IMR-90 (cell line): Measurements from ENCODE around the gene SLC46A1. TPM values are rescaled to one million over a fixed set of nuclear protein-coding genes. Genes with fewer than 3 reads are reported as not detected.

ENCODE experiments used
- ATAC-seq: fragments of 200-7000 bp; cut with Tn5 transposase; 2 replicates; pipeline ENCODE4 v1.9.1; 2020; ENCODE audit warnings: low read depth, mild to moderate bottlenecking, moderate library complexity
- BruUV-seq: library from RNA; stranded (reverse); fragments of 400-500 nt; replicated peaks from 2 replicates; lab custom pipeline; 2021; lab: Mats Ljungman, UMichigan
- CTCF ChIA-PET: fragments of 300-600 bp; formaldehyde crosslinking; extraction: SDS; loops from one replicate; lab custom pipeline; 2021; ENCODE audit warnings: antibody characterized with exemption; lab: Yijun Ruan, JAX
- POLR2A ChIA-PET: fragments of 300-600 bp; sonication (Branson Sonifier 250); formaldehyde crosslinking; loops from one replicate; lab custom pipeline; 2022; ENCODE audit warnings: antibody characterized with exemption; ENCODE audit not compliant: unreplicated experiment; lab: Charles Lee
- DNase-seq: peaks from one replicate; pipeline ENCODE4 v3.0.0; 2013
- H2AFZ ChIP-seq: replicated peaks from 2 replicates; pipeline ENCODE3; 2013; ENCODE audit warnings: low read length, mild to moderate bottlenecking; ENCODE audit not compliant: poor library complexity
- H2AK5ac ChIP-seq: 2 replicates; pipeline ENCODE4 v1.6.1; 2013; ENCODE audit warnings: low read depth, low read length, inconsistent platforms
- H2AK9ac ChIP-seq: replicated peaks from 2 replicates; pipeline ENCODE3; 2013; ENCODE audit warnings: mild to moderate bottlenecking, low read depth, low read length, moderate library complexity; ENCODE audit not compliant: poor library complexity
- H2BK120ac ChIP-seq: 2 replicates; pipeline ENCODE4 v1.6.1; 2013; ENCODE audit warnings: low read depth, low read length, inconsistent platforms
- H2BK15ac ChIP-seq: 3 replicates; pipeline ENCODE4 v1.6.1; 2013; ENCODE audit warnings: low read depth, low read length, inconsistent platforms
- H2BK20ac ChIP-seq: 2 replicates; pipeline ENCODE4 v1.6.1; 2013; ENCODE audit warnings: low read depth, mild to moderate bottlenecking, inconsistent platforms, low read length, moderate library complexity
- H2BK5ac ChIP-seq: 2 replicates; pipeline ENCODE4 v1.6.1; 2013; ENCODE audit warnings: mild to moderate bottlenecking, low read depth, low read length, inconsistent platforms; ENCODE audit not compliant: poor library complexity, severe bottlenecking
- H3K14ac ChIP-seq: replicated peaks from 2 replicates; pipeline ENCODE4 v1.6.1; 2013; ENCODE audit warnings: low read depth, low read length, inconsistent platforms
- H3K18ac ChIP-seq: 2 replicates; pipeline ENCODE4 v1.6.1; 2013; ENCODE audit warnings: low read depth, low read length, control low read depth
- H3K23ac ChIP-seq: 2 replicates; pipeline ENCODE4 v1.6.1; 2013; ENCODE audit warnings: low read depth, low read length, inconsistent platforms
- H3K27ac ChIP-seq: 2 replicates; pipeline ENCODE4 v1.5.1; 2013; ENCODE audit warnings: mild to moderate bottlenecking, control low read depth, low read length; ENCODE audit not compliant: insufficient read depth
- H3K27me3 ChIP-seq: 2 replicates; pipeline ENCODE4 v1.6.1; 2013; ENCODE audit warnings: low read length; ENCODE audit not compliant: control insufficient read depth, insufficient read depth
- H3K36me3 ChIP-seq: 2 replicates; pipeline ENCODE4 v1.6.1; 2013; ENCODE audit warnings: low read length, mixed read lengths; ENCODE audit not compliant: control insufficient read depth, insufficient read depth
- H3K4ac ChIP-seq: 2 replicates; pipeline ENCODE4 v1.6.1; 2013; ENCODE audit warnings: low read depth, low read length, inconsistent platforms
- H3K4me1 ChIP-seq: 2 replicates; pipeline ENCODE4 v1.6.1; 2013; ENCODE audit warnings: low read length, mixed read lengths; ENCODE audit not compliant: control insufficient read depth, insufficient read depth
- H3K4me2 ChIP-seq: 2 replicates; pipeline ENCODE4 v1.6.1; 2013; ENCODE audit warnings: low read depth, mild to moderate bottlenecking, control low read depth, low read length, moderate library complexity
- H3K4me3 ChIP-seq: 2 replicates; pipeline ENCODE4 v1.5.1; 2013; ENCODE audit warnings: low read depth, mild to moderate bottlenecking, control low read depth, low read length, moderate library complexity; ENCODE audit not compliant: insufficient read depth
- H3K56ac ChIP-seq: 2 replicates; pipeline ENCODE4 v1.6.1; 2013; ENCODE audit warnings: low read length, inconsistent platforms; ENCODE audit not compliant: insufficient read depth; ENCODE audit errors: extremely low read depth
- H3K79me1 ChIP-seq, 2 experiments: 2 replicates each; pipeline ENCODE4 v1.6.1; 2013; ENCODE audit warnings: low read length in 2 of 2, inconsistent platforms in 1 of 2, low read depth in 1 of 2
- H3K9ac ChIP-seq: 2 replicates; pipeline ENCODE4 v1.6.1; 2013; ENCODE audit warnings: low read depth, low read length, control low read depth
- H3K9me1 ChIP-seq: 2 replicates; pipeline ENCODE4 v1.6.1; 2013; ENCODE audit warnings: low read length, inconsistent platforms; ENCODE audit not compliant: insufficient read depth
- H3K9me3 ChIP-seq: 2 replicates; pipeline ENCODE4 v1.6.1; 2013; ENCODE audit warnings: low read length; ENCODE audit not compliant: control insufficient read depth, insufficient read depth
- H4K20me1 ChIP-seq: 2 replicates; pipeline ENCODE4 v1.6.1; 2013; ENCODE audit warnings: low read length, inconsistent platforms; ENCODE audit not compliant: insufficient read depth
- H4K5ac ChIP-seq: 2 replicates; pipeline ENCODE4 v1.6.1; 2013; ENCODE audit warnings: mild to moderate bottlenecking, low read depth, low read length, control low read depth
- H4K8ac ChIP-seq, 2 experiments: 2 replicates each; pipeline ENCODE4 v1.6.1; 2013; ENCODE audit warnings: low read depth in 2 of 2, low read length in 2 of 2, control low read depth in 1 of 2, inconsistent platforms in 1 of 2
- H4K91ac ChIP-seq: 2 replicates; pipeline ENCODE4 v1.6.1; 2013; ENCODE audit warnings: low read depth, low read length, inconsistent platforms; ENCODE audit not compliant: insufficient read depth
- BHLHE40 ChIP-seq: fragments of 150-350 bp; IDR thresholded peaks from 2 replicates; pipeline ENCODE4 v1.6.1; 2016; ENCODE audit warnings: mild to moderate bottlenecking, low read depth, low read length
- CHD1 ChIP-seq: IDR thresholded peaks from 2 replicates; pipeline ENCODE4 v1.6.1; 2012; ENCODE audit warnings: low read depth, low read length, improper control_type of control experiment
- FOS ChIP-seq: fragments of 150-350 bp; IDR thresholded peaks from 2 replicates; pipeline ENCODE4 v1.6.1; 2016; ENCODE audit warnings: low read depth, low read length
- MAFK ChIP-seq: IDR thresholded peaks from 2 replicates; pipeline ENCODE4 v1.6.1; 2012; ENCODE audit warnings: low read depth, low read length, improper control_type of control experiment
- NFE2L2 ChIP-seq: fragments of 150-350 bp; IDR thresholded peaks from 2 replicates; pipeline ENCODE4 v1.6.1; 2016; ENCODE audit warnings: low read depth, mild to moderate bottlenecking, low read length
- POLR2A ChIP-seq: IDR thresholded peaks from 2 replicates; pipeline ENCODE4 v1.6.1; 2012; ENCODE audit warnings: mild to moderate bottlenecking, low read depth, low read length
- RAD21 ChIP-seq: IDR thresholded peaks from 2 replicates; pipeline ENCODE4 v1.6.1; 2012; ENCODE audit warnings: low read length, improper control_type of control experiment
- RFX5 ChIP-seq: IDR thresholded peaks from 2 replicates; pipeline ENCODE4 v1.8.0; 2012; ENCODE audit warnings: low read depth, mild to moderate bottlenecking, low read length, moderate library complexity
- SMC3 ChIP-seq: fragments of 150-350 bp; IDR thresholded peaks from 2 replicates; pipeline ENCODE4 v1.6.1; 2016; ENCODE audit warnings: low read depth, mild to moderate bottlenecking, antibody characterized with exemption, low read length, moderate library complexity
- WGBS, 2 experiments: methylation state at CpG; one replicate each; pipeline versions ENCODE4 v1.1.5 to v1.1.7; 2013; ENCODE audit warnings: missing lambda C conversion rate in 2 of 2; ENCODE audit not compliant: insufficient read length in 1 of 2; ENCODE audit errors: extremely low coverage in 2 of 2; 5-methylcytosine and 5-hydroxymethylcytosine counted together
- dilution Hi-C: fragments of 300-500 bp; cut with HindIII; formaldehyde crosslinking; loops from one replicate; pipeline ENCODE4 v1.14.3; 2018; ENCODE audit warnings: low sequenced_read_pairs; ENCODE audit not compliant: unreplicated experiment
- in situ Hi-C: fragments of 300-500 bp; cut with MboI; formaldehyde crosslinking; loops from 3 replicates; pipeline ENCODE4 v1.14.3; 2019; ENCODE audit warnings: low sequenced_read_pairs, inconsistent platforms, mixed read lengths
- intact Hi-C: fragments of 100-400 bp; cut with micrococcal nuclease; formaldehyde crosslinking; loops from 2 replicates; pipeline ENCODE4 v1.10.0; 2022
- polyA plus RNA-seq, 3 experiments: library from polyadenylated mRNA; depleted of rRNA; stranded (reverse); fragments of >200 nt; gene quantifications; 2 replicates each; pipeline ENCODE4 v1.2.3, GENCODE V29; 2012; ENCODE audit warnings: low replicate concordance in 1 of 3
- total RNA-seq: library from RNA; depleted of rRNA; stranded (reverse); fragments of >200 nt; gene quantifications from 2 replicates; pipeline ENCODE4 v1.2.3, GENCODE V29; 2012
- TF ChIP-seq, protein P1 (sequence below): fragments of 150-350 bp; IDR thresholded peaks from 2 replicates; pipeline ENCODE4 v1.6.1; 2016; ENCODE audit warnings: low read depth, mild to moderate bottlenecking, low read length, moderate library complexity, borderline replicate concordance

The SLC46A1 gene
- total and polyA plus RNA-seq, 2 of the 4 experiments (the other 2 are of a cell fraction) = 2.7 to 3.9 TPM

DNA sequence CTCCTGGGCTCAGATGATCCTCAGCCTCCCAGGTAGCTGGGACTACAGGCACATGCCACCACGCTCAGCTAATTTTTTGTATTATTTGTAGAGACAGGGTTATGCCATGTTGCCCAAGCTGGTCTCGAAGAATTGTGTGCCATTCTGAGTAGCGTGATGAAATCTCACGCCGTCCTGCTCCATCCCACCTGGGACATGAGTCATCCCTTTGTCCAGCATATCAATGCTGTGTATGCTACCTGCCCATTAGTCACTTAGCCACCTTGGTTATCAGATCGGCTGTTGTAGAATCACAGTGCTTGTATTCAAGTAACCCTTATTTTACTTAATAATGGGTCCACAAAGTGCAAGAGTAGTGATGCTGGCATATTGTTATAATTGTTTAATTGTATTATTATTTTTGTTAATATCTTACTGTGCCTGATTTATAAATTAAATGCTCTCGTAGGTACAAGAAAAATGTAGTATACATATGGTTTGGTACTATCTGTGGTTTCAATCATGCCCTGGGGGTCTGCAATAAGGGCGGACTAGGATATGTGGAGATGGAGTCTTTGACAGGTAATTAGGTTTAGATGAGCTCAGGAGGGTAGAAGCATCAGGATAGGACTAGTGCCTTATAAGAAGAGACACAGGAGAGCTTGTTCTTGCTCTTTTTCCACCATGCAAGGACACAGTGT lies 40.8 kb upstream of the SLC46A1 start:
- no peak overlapping the region for H2AFZ ChIP-seq
- H3K9me3 ChIP-seq = no peaks in the 10 kb centered on the region
- ChIA-PET POLR2A (no interaction called here), CTCF (no interaction called here)
- no peak overlapping the region for H3K9ac ChIP-seq
- no peak overlapping the region for H3K4me3 ChIP-seq
- H2BK15ac ChIP-seq = no peak overlapping the region
- H3K4me2 ChIP-seq = no peak overlapping the region
- H4K8ac ChIP-seq = no peak overlapping the region
- H4K20me1 ChIP-seq = no peaks in the 10 kb centered on the region
- no peak overlapping the region for H3K18ac ChIP-seq
- no peak overlapping the region for H3K4ac ChIP-seq
- TF ChIP-seq, protein P1, sequence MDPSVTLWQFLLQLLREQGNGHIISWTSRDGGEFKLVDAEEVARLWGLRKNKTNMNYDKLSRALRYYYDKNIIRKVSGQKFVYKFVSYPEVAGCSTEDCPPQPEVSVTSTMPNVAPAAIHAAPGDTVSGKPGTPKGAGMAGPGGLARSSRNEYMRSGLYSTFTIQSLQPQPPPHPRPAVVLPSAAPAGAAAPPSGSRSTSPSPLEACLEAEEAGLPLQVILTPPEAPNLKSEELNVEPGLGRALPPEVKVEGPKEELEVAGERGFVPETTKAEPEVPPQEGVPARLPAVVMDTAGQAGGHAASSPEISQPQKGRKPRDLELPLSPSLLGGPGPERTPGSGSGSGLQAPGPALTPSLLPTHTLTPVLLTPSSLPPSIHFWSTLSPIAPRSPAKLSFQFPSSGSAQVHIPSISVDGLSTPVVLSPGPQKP = no peak
- TF ChIP-seq FOS = no peak
- TF ChIP-seq POLR2A = no peak
- TF ChIP-seq RFX5 = no peak
- no peak for TF ChIP-seq SMC3
- no peak for TF ChIP-seq CHD1
- TF ChIP-seq BHLHE40 = no peak
- no peak for TF ChIP-seq NFE2L2
- no peak for TF ChIP-seq RAD21
- TF ChIP-seq MAFK = no peak
- BruUV-seq = no TSS peak
- WGBS, 2 experiments = 76% methylated on average over 5 of the region's 8 CpGs; no CpG with 5 or more reads in 1 of the 2 experiments
- no peak overlapping the region for H2BK20ac ChIP-seq
- H3K14ac ChIP-seq = no peak overlapping the region
- no peaks in the 10 kb centered on the region for H3K36me3 ChIP-seq
- H3K9me1 ChIP-seq = no peaks in the 10 kb centered on the region
- no peak overlapping the region for H2BK120ac ChIP-seq
- dilution Hi-C loops = no loop called here
- DNase-seq (no peak), ATAC-seq (no peak)
- intact Hi-C loops = no loop called here
- H2AK5ac ChIP-seq = no peak overlapping the region
- H4K5ac ChIP-seq = no peak overlapping the region
- in situ Hi-C loops = no loop called here
- no peak overlapping the region for H3K23ac ChIP-seq
- H3K56ac ChIP-seq = no peak overlapping the region
- no peak overlapping the region for H2AK9ac ChIP-seq
- H2BK5ac ChIP-seq = no peak overlapping the region
- no peak overlapping the region for H3K27ac ChIP-seq
- no peak overlapping the region for H4K91ac ChIP-seq
- H3K4me1 ChIP-seq = no peaks in the 10 kb centered on the region
- H3K27me3 ChIP-seq = peaks cover 10% of the 10 kb centered on the region
- H3K79me1 ChIP-seq = no peaks in the 10 kb centered on the region
